Measurements from ENCODE around the gene SEL1L3.
"Not testable (repeated sequence)": the region's sequence is repeated elsewhere in the genome, so short reads cannot be mapped to it uniquely, and the experiment has no call there.

SEL1L3 gene

GRCh38 chr4:25879587-25879986 lies 16.8 kb upstream of the SEL1L3 start:
- no peak for DNase-seq (ENCODE audit: low spot score)

- no peak for DNase-seq (ENCODE audit: low spot score)
Measured at GRCh38 chr4:25879091-25879584, 16.4 kb upstream of the SEL1L3 start.

- DNase-seq (ENCODE audit: low spot score) = no peak
Measured at GRCh38 chr4:25878676-25879075, 15.9 kb upstream of the SEL1L3 start.

- DNase-seq (ENCODE audit: low spot score) = no peak
Measured at GRCh38 chr4:25875281-25875745, 12.5 kb upstream of the SEL1L3 start.

GRCh38 chr4:25874655-25875054 lies 11.9 kb upstream of the SEL1L3 start:
- DNase-seq (ENCODE audit: low spot score) = no peak

GRCh38 chr4:25873632-25874129 lies 10.9 kb upstream of the SEL1L3 start:
- DNase-seq (ENCODE audit: low spot score) = no peak

GRCh38 chr4:25872851-25873631 lies 10.3 kb upstream of the SEL1L3 start:
- no peak for DNase-seq (ENCODE audit: low spot score)

- no peak for DNase-seq (ENCODE audit: low spot score)
Measured at GRCh38 chr4:25870081-25870480, 7.3 kb upstream of the SEL1L3 start.

GRCh38 chr4:25867781-25868294 lies 5.0 kb upstream of the SEL1L3 start:
- DNase-seq (ENCODE audit: low spot score) = no peak

GRCh38 chr4:25866401-25866800 lies 3.6 kb upstream of the SEL1L3 start:
- not testable (repeated sequence) for DNase-seq (ENCODE audit: low spot score)

- DNase-seq (ENCODE audit: low spot score) = no peak
Measured at GRCh38 chr4:25865586-25865985, 2.8 kb upstream of the SEL1L3 start.

- DNase-seq (ENCODE audit: low spot score) = no peak
Measured at GRCh38 chr4:25863831-25864418, 1.1 kb upstream of the SEL1L3 start.

GRCh38 chr4:25863347-25863784 lies 578 bp upstream of the SEL1L3 start:
- DNase-seq (ENCODE audit: low spot score) = no peak

- peak; percentile 12 for DNase-seq (ENCODE audit: low spot score)
Measured at GRCh38 chr4:25861951-25862410, 807 bp downstream of the SEL1L3 start.

GRCh38 chr4:25861280-25861950 lies 1.4 kb downstream of the SEL1L3 start:
- DNase-seq (ENCODE audit: low spot score) = no peak

GRCh38 chr4:25860586-25861279 lies 2.1 kb downstream of the SEL1L3 start:
- DNase-seq (ENCODE audit: low spot score) = no peak

- DNase-seq (ENCODE audit: low spot score) = no peak
Measured at GRCh38 chr4:25859429-25860148, 3.2 kb downstream of the SEL1L3 start.

GRCh38 chr4:25857851-25858400 lies 4.9 kb downstream of the SEL1L3 start:
- DNase-seq (ENCODE audit: low spot score) = no peak

- DNase-seq (ENCODE audit: low spot score) = no peak
Measured at GRCh38 chr4:25857403-25857802, 5.4 kb downstream of the SEL1L3 start.

GRCh38 chr4:25856756-25857155 lies 6.0 kb downstream of the SEL1L3 start:
- DNase-seq (ENCODE audit: low spot score) = no peak

- no peak for DNase-seq (ENCODE audit: low spot score)
Measured at GRCh38 chr4:25852103-25852502, 10.7 kb downstream of the SEL1L3 start.

Measured in Ammon's horn (tissue), 1 donor.